ENCODE measurements around the gene CDH22. TPM values are rescaled to one million over a fixed set of nuclear protein-coding genes. Genes with fewer than 3 reads are reported as not detected.
A peak's percentile ranks its signal among the peaks of the same experiment; 100 is the strongest.

CDH22 gene
- total and polyA plus RNA-seq, 9 of the 15 experiments (the other 6 are each of a cell fraction or from before 2014, with no cell fraction given): 0.07 to 0.08 TPM; not detected in 7

GRCh38 chr20:46174469-46175126 lies 133.7 kb downstream of the CDH22 start (continued):
- TF ChIP-seq SMC3 (conservative IDR thresholded peaks at IDR 0.05; ENCODE audit: insufficient read depth, low read depth, low read length) (peak; percentile 68), E2F6 (IDR thresholded peaks at IDR 0.05; ENCODE audit: borderline replicate concordance in 1 of 2, extremely low read depth in 1 of 2, insufficient read depth in 1 of 2, insufficient read length in 1 of 2, low read depth in 1 of 2, low read length in 1 of 2, poor library complexity in 1 of 2, severe bottlenecking in 1 of 2) (peak in 1 of 2 experiments; percentile 26), RCOR1 (IDR thresholded peaks at IDR 0.05; ENCODE audit: borderline replicate concordance in 1 of 2, low read depth in 2 of 2, low read length in 2 of 2) (0 out of 4 replicates have a peak, but pooled peaks of 1 of the 2 experiments have one; percentile 18), CREBBP (IDR thresholded peaks at IDR 0.05; ENCODE audit: low read depth, low read length) (no peak), CREM (IDR thresholded peaks at IDR 0.05; ENCODE audit: low read depth) (peak; percentile 61), MGA (IDR thresholded peaks at IDR 0.05) (no peak), TEAD1 (CRISPR knock-in tag; IDR thresholded peaks at IDR 0.05) (no peak), RB1 (IDR thresholded peaks at IDR 0.05; ENCODE audit: low read depth) (peak; percentile 51; the same call in 1 of the 2 replicates), ZNF512 (tag; IDR thresholded peaks at IDR 0.05) (no peak)
